ENCODE results near the gene ACBD4.
"Not testable (repeated sequence)": the region's sequence is repeated elsewhere in the genome, so short reads cannot be mapped to it uniquely, and the experiment has no call there.

ACBD4 gene

DNA sequence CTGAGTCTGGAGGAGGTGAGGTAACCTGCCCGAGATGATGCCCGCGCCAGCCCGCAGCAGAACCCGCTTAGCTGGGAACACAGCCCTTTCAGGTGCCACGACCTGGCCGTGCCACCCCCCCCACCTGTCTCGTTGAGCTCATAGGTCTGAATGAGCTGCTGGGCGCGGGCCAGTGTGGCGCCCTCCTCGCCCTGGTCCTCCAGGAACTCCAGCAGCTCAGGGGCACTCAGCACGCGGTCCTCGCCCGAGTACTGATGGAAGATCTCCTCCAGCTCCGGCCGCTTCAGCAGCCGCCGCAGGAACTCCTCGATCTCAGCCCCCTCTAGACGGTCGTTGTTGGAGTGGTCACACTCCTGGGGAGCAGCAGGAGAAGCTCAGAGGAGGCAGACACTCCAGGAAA lies 16.8 kb upstream of the ACBD4 start:
- DNase-seq (ENCODE audit: low read depth, low spot score): no peak
- H3K4me3 ChIP-seq (ENCODE audit: low read depth, low read length): no peak overlapping the region
- TF ChIP-seq, protein P1, sequence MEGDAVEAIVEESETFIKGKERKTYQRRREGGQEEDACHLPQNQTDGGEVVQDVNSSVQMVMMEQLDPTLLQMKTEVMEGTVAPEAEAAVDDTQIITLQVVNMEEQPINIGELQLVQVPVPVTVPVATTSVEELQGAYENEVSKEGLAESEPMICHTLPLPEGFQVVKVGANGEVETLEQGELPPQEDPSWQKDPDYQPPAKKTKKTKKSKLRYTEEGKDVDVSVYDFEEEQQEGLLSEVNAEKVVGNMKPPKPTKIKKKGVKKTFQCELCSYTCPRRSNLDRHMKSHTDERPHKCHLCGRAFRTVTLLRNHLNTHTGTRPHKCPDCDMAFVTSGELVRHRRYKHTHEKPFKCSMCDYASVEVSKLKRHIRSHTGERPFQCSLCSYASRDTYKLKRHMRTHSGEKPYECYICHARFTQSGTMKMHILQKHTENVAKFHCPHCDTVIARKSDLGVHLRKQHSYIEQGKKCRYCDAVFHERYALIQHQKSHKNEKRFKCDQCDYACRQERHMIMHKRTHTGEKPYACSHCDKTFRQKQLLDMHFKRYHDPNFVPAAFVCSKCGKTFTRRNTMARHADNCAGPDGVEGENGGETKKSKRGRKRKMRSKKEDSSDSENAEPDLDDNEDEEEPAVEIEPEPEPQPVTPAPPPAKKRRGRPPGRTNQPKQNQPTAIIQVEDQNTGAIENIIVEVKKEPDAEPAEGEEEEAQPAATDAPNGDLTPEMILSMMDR (IDR thresholded peaks at IDR 0.05; ENCODE audit: low read depth, low read length): no peak
- in situ Hi-C loops (cut with HindIII; ENCODE audit: low sequenced_read_pairs): no loop called here

DNA sequence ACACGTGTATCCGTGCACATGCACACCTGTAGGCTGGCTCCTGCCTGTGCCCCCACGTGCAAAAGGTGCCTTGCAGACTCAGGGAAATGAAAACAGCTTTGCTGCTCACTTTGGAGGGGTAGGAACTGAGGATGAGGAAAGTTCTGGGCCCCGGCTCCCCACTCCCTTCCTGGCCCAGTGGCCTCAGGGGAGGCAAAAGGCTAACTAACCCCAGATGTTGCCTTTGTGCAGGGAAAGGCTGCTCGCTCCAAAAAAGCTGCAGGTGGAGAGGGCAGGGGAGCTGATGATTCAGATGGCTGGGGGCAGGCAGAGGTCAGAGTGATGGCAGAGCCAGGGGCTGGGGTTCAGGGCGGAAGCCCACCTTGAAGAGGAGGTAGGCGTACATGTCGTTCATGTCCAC lies 15.5 kb upstream of the ACBD4 start:
- DNase-seq (ENCODE audit: low read depth, low spot score): no peak
- TF ChIP-seq, protein P1 (IDR thresholded peaks at IDR 0.05; ENCODE audit: low read depth, low read length): no peak
- in situ Hi-C loops (cut with HindIII; ENCODE audit: low sequenced_read_pairs): no loop called here
- H3K4me3 ChIP-seq (ENCODE audit: low read depth, low read length): no peak overlapping the region

DNA sequence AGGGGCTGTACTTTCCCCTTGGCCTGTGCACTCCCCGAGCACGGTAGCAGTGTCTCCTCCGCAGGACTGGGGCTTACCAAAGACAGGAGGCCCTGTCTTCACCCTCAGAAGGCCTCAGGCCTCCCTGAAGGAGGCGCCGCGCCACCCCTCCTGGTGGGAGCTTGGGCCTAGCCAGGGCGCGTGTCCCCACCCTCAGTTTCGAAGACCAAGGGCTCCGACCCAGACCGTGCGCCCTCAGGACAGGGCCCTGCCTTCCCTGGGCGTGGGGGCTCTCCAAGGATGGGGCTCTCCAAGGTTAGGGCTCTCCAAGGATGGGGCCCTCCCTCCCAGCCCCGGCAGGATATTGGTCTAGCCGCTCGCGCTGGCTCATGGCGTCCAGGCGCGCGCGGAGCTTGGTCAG lies 14.9 kb upstream of the ACBD4 start:
- DNase-seq (ENCODE audit: low read depth, low spot score): no peak
- in situ Hi-C loops (cut with HindIII; ENCODE audit: low sequenced_read_pairs): no loop called here
- TF ChIP-seq, protein P1 (IDR thresholded peaks at IDR 0.05; ENCODE audit: low read depth, low read length): no peak
- no peak overlapping the region for H3K4me3 ChIP-seq (ENCODE audit: low read depth, low read length)

DNA sequence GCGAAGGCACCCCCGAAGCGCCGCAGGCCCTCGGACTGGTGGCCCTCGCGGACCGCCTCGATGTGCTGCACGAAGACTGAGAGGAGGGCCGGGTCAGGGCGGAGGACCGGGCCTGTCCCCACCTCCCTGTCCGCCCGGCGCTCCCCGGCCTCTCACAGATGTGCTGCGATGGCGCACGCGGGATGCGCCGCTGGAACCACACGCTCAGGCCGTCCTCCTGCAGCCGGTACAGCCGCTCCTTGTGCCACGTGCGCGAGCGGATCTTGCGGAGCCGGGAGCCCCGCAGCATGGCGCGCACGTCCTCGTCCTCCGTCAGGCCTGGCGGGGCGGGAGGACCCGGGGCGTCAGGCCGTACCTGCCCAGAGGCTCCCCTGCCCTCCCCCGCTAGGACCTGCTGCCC lies 14.4 kb upstream of the ACBD4 start:
- in situ Hi-C loops (cut with HindIII; ENCODE audit: low sequenced_read_pairs): no loop called here
- no peak for DNase-seq (ENCODE audit: low read depth, low spot score)
- H3K4me3 ChIP-seq (ENCODE audit: low read depth, low read length): no peak overlapping the region
- TF ChIP-seq, protein P1 (IDR thresholded peaks at IDR 0.05; ENCODE audit: low read depth, low read length): no peak

DNA sequence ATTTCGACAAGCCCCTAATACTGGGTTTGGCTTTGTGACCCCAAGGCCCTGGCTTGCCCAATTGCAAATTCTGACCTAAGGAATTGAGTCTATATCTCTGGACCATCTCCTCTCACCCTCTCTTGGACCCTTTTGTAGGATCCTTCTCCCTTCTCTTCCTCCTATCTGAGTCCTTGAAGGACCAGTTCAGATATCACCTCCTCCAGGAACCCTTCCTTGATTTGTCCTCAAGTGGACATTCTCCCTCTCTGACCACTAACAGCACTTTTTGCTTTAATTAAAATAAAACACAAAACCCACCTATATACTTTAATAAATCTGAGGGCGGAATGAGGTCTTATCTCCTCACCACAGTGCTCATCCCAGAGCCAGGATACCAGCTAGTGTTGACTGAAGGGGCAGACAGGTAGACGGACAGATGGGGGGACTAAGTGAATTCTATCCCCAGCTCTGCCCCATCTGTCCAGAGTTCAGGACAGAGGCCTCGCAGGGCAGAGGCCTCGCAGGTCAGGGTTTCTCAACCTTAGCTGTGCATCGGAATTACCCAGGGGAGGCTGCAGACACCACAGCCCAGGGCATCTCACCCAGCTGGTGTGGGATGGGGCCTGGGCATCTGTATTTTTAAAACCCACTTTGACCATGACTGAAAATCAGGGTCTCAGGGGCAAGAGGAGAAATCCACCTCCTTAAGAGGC lies 12.3 kb upstream of the ACBD4 start:
- no peak overlapping the region for H3K4me3 ChIP-seq (ENCODE audit: low read depth, low read length)
- TF ChIP-seq, protein P1 (IDR thresholded peaks at IDR 0.05; ENCODE audit: low read depth, low read length): no peak
- DNase-seq (ENCODE audit: low read depth, low spot score): no peak
- in situ Hi-C loops (cut with HindIII; ENCODE audit: low sequenced_read_pairs): no loop called here

DNA sequence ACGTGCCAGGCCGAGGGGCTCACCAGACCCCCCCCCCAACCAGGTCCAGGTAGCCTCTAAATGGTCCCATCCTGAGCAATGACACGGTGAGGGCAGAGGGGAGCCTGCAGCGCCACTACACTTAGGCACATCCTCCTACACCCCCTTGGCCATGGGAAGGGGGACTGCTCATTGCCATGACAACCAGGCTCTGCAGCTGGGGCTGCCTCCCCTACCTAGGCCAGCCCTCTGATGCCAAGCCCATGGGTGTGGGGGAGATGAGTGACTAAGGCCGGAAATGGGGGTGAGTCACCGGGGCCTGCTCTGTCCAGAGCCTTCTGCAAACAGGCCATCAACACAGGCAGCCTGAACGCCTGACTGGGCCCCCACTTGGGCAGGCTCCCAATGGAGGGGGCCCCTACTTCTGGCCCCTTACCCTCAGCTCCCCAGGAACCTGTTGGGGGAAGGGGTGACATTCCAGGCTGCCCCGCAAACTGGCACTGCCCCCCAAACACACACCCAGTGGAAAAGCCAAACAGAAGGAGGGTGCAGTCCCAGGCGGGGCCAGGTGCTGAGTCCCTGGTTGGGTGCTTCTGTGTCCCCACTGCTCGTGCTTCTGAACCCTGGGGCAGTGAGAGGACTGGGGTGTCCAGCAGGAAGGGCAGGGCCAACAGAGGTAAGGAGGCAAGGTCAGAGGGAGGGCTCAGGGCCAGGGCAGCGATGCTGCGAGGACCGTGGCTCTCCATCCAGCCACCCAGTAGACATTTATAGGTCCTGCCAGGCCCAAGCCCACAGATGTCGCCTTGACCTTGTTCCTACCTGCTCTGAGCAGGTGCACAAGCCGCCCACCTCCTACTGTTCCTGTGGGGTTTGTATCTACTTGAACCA lies 11.3 kb upstream of the ACBD4 start:
- peak; percentile 88 for DNase-seq (ENCODE audit: low read depth, low spot score)
- TF ChIP-seq, protein P1 (IDR thresholded peaks at IDR 0.05; ENCODE audit: low read depth, low read length): no peak
- in situ Hi-C loops (cut with HindIII; ENCODE audit: low sequenced_read_pairs): no loop called here
- H3K4me3 ChIP-seq (ENCODE audit: low read depth, low read length): no peak overlapping the region

DNA sequence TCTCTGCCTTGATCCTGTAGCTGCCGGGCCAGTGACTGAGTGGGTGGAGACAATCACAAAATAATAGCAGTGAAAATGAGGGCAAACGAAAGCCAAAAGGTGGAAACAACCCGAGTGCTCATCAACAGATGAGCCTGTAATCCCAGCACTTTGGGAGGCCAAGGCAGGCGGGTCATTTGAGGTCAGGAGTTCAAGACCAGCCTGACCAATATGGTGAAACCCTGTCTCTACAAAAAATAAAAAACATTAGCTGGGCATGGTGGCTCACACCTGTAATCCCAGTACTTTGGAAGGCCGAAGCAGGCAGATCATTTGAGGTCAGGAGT lies 10.7 kb upstream of the ACBD4 start:
- in situ Hi-C loops (cut with HindIII; ENCODE audit: low sequenced_read_pairs); H3K4me3 ChIP-seq (ENCODE audit: low read depth, low read length); DNase-seq (ENCODE audit: low read depth, low spot score): not testable (repeated sequence)
